ENCODE results near the gene PMM1.
"Not testable (repeated sequence)": the region's sequence is repeated elsewhere in the genome, so short reads cannot be mapped to it uniquely, and the experiment has no call there.

PMM1 gene

GRCh38 chr22:41596776-41597634 lies 7.4 kb upstream of the PMM1 start:
- DNase-seq, result peak; percentile 48

- no peak for DNase-seq
Observed at GRCh38 chr22:41595703-41596102, 6.1 kb upstream of the PMM1 start.

GRCh38 chr22:41593336-41593960 lies 3.8 kb upstream of the PMM1 start:
- not testable (repeated sequence) for DNase-seq

- no peak for DNase-seq
Observed at GRCh38 chr22:41587347-41587723, 2.3 kb downstream of the PMM1 start.

GRCh38 chr22:41585898-41586297 lies 3.7 kb downstream of the PMM1 start:
- no peak for DNase-seq

GRCh38 chr22:41584881-41585280 lies 4.8 kb downstream of the PMM1 start:
- no peak for DNase-seq

GRCh38 chr22:41582694-41583093 lies 6.9 kb downstream of the PMM1 start:
- DNase-seq, result no peak

GRCh38 chr22:41579997-41580355 lies 9.7 kb downstream of the PMM1 start:
- DNase-seq, result no peak

- DNase-seq, result no peak
Observed at GRCh38 chr22:41579297-41579996, 10.2 kb downstream of the PMM1 start.

GRCh38 chr22:41578818-41579217 lies 10.8 kb downstream of the PMM1 start:
- no peak for DNase-seq

- DNase-seq, result no peak
Observed at GRCh38 chr22:41578114-41578513, 11.5 kb downstream of the PMM1 start.

GRCh38 chr22:41576877-41577276 lies 12.8 kb downstream of the PMM1 start:
- DNase-seq, result peak; percentile 47

GRCh38 chr22:41575533-41575932 lies 14.1 kb downstream of the PMM1 start:
- DNase-seq, result no peak

GRCh38 chr22:41574847-41575381 lies 14.7 kb downstream of the PMM1 start:
- no peak for DNase-seq

- no peak for DNase-seq
Observed at GRCh38 chr22:41573677-41574076, 16.0 kb downstream of the PMM1 start.

GRCh38 chr22:41572305-41572704 lies 17.3 kb downstream of the PMM1 start:
- not testable (repeated sequence) for DNase-seq

- no peak for DNase-seq
Observed at GRCh38 chr22:41571786-41572185, 17.9 kb downstream of the PMM1 start.

GRCh38 chr22:41570221-41570620 lies 19.4 kb downstream of the PMM1 start:
- no peak for DNase-seq

GRCh38 chr22:41568811-41569210 lies 20.8 kb downstream of the PMM1 start:
- DNase-seq, result no peak

GRCh38 chr22:41567512-41567768 lies 22.2 kb downstream of the PMM1 start:
- no peak for DNase-seq

- peak; percentile 38 for DNase-seq
Observed at GRCh38 chr22:41565403-41566054, 24.1 kb downstream of the PMM1 start.

- DNase-seq, result no peak
Observed at GRCh38 chr22:41564563-41564962, 25.1 kb downstream of the PMM1 start.

- DNase-seq, result no peak
Observed at GRCh38 chr22:41563051-41563711, 26.5 kb downstream of the PMM1 start.

Measured in stimulated activated CD4-positive, alpha-beta T cell treated with anti-CD3 and anti-CD28 coated beads, Interleukin-15, amount 100 ng/mL, for 24 hours (primary cell).